ENCODE measurements around the gene RFC2.

RFC2 gene

GRCh38 chr7:74185636-74186035 is 68.6 kb downstream of the RFC2 start:
- no peak for DNase-seq

- DNase-seq = no peak
Measured at GRCh38 chr7:74185016-74185415, 69.2 kb downstream of the RFC2 start.

GRCh38 chr7:74183653-74184450 is 70.3 kb downstream of the RFC2 start:
- peak; percentile 31 for DNase-seq

- no peak for DNase-seq
Measured at GRCh38 chr7:74183142-74183541, 71.1 kb downstream of the RFC2 start.

GRCh38 chr7:74182453-74183090 is 71.6 kb downstream of the RFC2 start:
- no peak for DNase-seq

GRCh38 chr7:74181821-74182220 is 72.4 kb downstream of the RFC2 start:
- DNase-seq = no peak
